H9 (cell line): ENCODE results near the gene PARK7. TPM values are rescaled to one million over a fixed set of nuclear protein-coding genes. Genes with fewer than 3 reads are reported as not detected.

Experiments
- DNase-seq: peaks from one replicate; pipeline ENCODE4 v3.0.0-alpha.2; 2017
- H2AFZ ChIP-seq: one replicate; pipeline ENCODE4 v1.6.1; 2013; ENCODE audit warnings: mild to moderate bottlenecking, low read length, control low read depth, moderate library complexity
- H2AK5ac ChIP-seq: 2 replicates; pipeline ENCODE4 v1.6.1; 2013; ENCODE audit warnings: low read length, control low read depth, mixed read lengths; ENCODE audit not compliant: insufficient read length
- H2BK120ac ChIP-seq: one replicate; pipeline ENCODE4 v1.6.1; 2013; ENCODE audit warnings: low read depth, mild to moderate bottlenecking, low read length, control low read depth, inconsistent platforms; ENCODE audit not compliant: poor library complexity, severe bottlenecking
- H2BK12ac ChIP-seq: 2 replicates; pipeline ENCODE4 v1.6.1; 2013; ENCODE audit warnings: low read length, control low read depth, mixed read lengths, low read depth; ENCODE audit not compliant: insufficient read length
- H2BK15ac ChIP-seq: 2 replicates; pipeline ENCODE4 v1.6.1; 2013; ENCODE audit warnings: low read depth, low read length, control low read depth
- H2BK20ac ChIP-seq: one replicate; pipeline ENCODE4 v1.6.1; 2013; ENCODE audit warnings: low read depth, mild to moderate bottlenecking, low read length, control low read depth, inconsistent platforms; ENCODE audit not compliant: poor library complexity, severe bottlenecking
- H2BK5ac ChIP-seq: 2 replicates; pipeline ENCODE4 v1.6.1; 2013; ENCODE audit warnings: low read length, control low read depth, mixed read lengths; ENCODE audit not compliant: insufficient read length
- H3K14ac ChIP-seq: 2 replicates; pipeline ENCODE4 v1.6.1; 2013; ENCODE audit warnings: low read length, control low read depth; ENCODE audit not compliant: insufficient read depth
- H3K18ac ChIP-seq: 2 replicates; pipeline ENCODE4 v1.6.1; 2013; ENCODE audit warnings: low read depth, mild to moderate bottlenecking, mixed read lengths, low read length, control low read depth; ENCODE audit not compliant: insufficient read length
- H3K23ac ChIP-seq: 2 replicates; pipeline ENCODE4 v1.6.1; 2013; ENCODE audit warnings: low read length, control low read depth, mixed read lengths, low read depth; ENCODE audit not compliant: insufficient read length
- H3K23me2 ChIP-seq: 2 replicates; pipeline ENCODE4 v1.6.1; 2013; ENCODE audit warnings: low read depth, mild to moderate bottlenecking, mixed read lengths, low read length, control low read depth; ENCODE audit not compliant: insufficient read length, poor library complexity, severe bottlenecking
- H3K27ac ChIP-seq: 2 replicates; pipeline ENCODE4 v1.5.1; 2013; ENCODE audit warnings: low read length, control low read depth, mixed read lengths, low read depth; ENCODE audit not compliant: insufficient read length
- H3K27me3 ChIP-seq: 2 replicates; pipeline ENCODE4 v1.6.1; 2013; ENCODE audit warnings: low read length, control low read depth, inconsistent platforms; ENCODE audit not compliant: insufficient read depth
- H3K4ac ChIP-seq: 2 replicates; pipeline ENCODE4 v1.6.1; 2013; ENCODE audit warnings: low read depth, mild to moderate bottlenecking, control low read depth, inconsistent platforms, low read length, moderate library complexity
- H3K4me1 ChIP-seq: 2 replicates; pipeline ENCODE4 v1.6.1; 2013; ENCODE audit warnings: low read length, control low read depth, inconsistent platforms; ENCODE audit not compliant: insufficient read depth
- H3K4me2 ChIP-seq: 2 replicates; pipeline ENCODE4 v1.6.1; 2013; ENCODE audit warnings: low read length, control low read depth, mixed read lengths; ENCODE audit not compliant: insufficient read length, insufficient read depth
- H3K56ac ChIP-seq: 2 replicates; pipeline ENCODE4 v1.6.1; 2013; ENCODE audit warnings: low read depth, mild to moderate bottlenecking, mixed read lengths, low read length, control low read depth; ENCODE audit not compliant: insufficient read length
- H3K79me1 ChIP-seq: 2 replicates; pipeline ENCODE4 v1.6.1; 2013; ENCODE audit warnings: low read depth, mild to moderate bottlenecking, moderate library complexity, low read length, control low read depth, inconsistent platforms; ENCODE audit not compliant: insufficient read depth, poor library complexity, severe bottlenecking
- H3K79me2 ChIP-seq: 2 replicates; pipeline ENCODE4 v1.6.1; 2013; ENCODE audit warnings: low read length, control low read depth, inconsistent platforms; ENCODE audit not compliant: insufficient read depth
- H3K9ac ChIP-seq: 2 replicates; pipeline ENCODE4 v1.6.1; 2013; ENCODE audit warnings: low read length, control low read depth, mixed read lengths; ENCODE audit not compliant: insufficient read length; ENCODE audit errors: extremely low read depth
- H3K9me3 ChIP-seq: one replicate; pipeline ENCODE4 v1.6.1; 2013; ENCODE audit warnings: low read depth, low read length, inconsistent platforms; ENCODE audit not compliant: control insufficient read depth
- H3T11ph ChIP-seq: one replicate; pipeline ENCODE4 v1.6.1; 2013; ENCODE audit warnings: mild to moderate bottlenecking, low read length, control low read depth, inconsistent platforms
- H4K20me1 ChIP-seq: one replicate; pipeline ENCODE4 v1.6.1; 2013; ENCODE audit not compliant: control insufficient read depth, insufficient read length, insufficient read depth
- H4K5ac ChIP-seq: 2 replicates; pipeline ENCODE4 v1.6.1; 2013; ENCODE audit warnings: low read depth, mild to moderate bottlenecking, mixed read lengths, low read length, control low read depth; ENCODE audit not compliant: insufficient read length
- H4K8ac ChIP-seq: replicated peaks from 2 replicates; pipeline ENCODE4 v1.6.1; 2013; ENCODE audit warnings: low read length, control low read depth, mixed read lengths, low read depth; ENCODE audit not compliant: insufficient read length
- H4K91ac ChIP-seq: 2 replicates; pipeline ENCODE4 v1.6.1; 2013; ENCODE audit warnings: low read depth, mild to moderate bottlenecking, moderate library complexity, mixed read lengths, low read length, control low read depth; ENCODE audit not compliant: insufficient read length
- H3K27ac Mint-ChIP-seq, 3 experiments: 2 replicates in 2 of 3; 3 replicates in 1 of 3; pipeline ENCODE4 v1.8.0; 2020 to 2021; ENCODE audit warnings: mixed read lengths in 3 of 3, mild to moderate bottlenecking in 1 of 3, moderate library complexity in 1 of 3
- H3K27me3 Mint-ChIP-seq: 2 replicates; pipeline ENCODE4 v1.8.0; 2021; ENCODE audit warnings: low read depth, mild to moderate bottlenecking, moderate library complexity, mixed read lengths
- H3K36me3 Mint-ChIP-seq, 3 experiments: 2 replicates in 2 of 3; 3 replicates in 1 of 3; pipeline ENCODE4 v1.8.0; 2020 to 2021; ENCODE audit warnings: low read depth in 3 of 3, mixed read lengths in 3 of 3; ENCODE audit not compliant: insufficient read depth in 1 of 3
- H3K4me1 Mint-ChIP-seq, 2 experiments: 2 replicates each; pipeline ENCODE4 v1.8.0; 2020; ENCODE audit warnings: mixed read lengths in 2 of 2
- H3K4me3 Mint-ChIP-seq, 2 experiments: 2 replicates in 1 of 2; 3 replicates in 1 of 2; pipeline ENCODE4 v1.8.0; 2020 to 2021; ENCODE audit warnings: mild to moderate bottlenecking in 2 of 2, mixed read lengths in 2 of 2, moderate library complexity in 1 of 2
- H3K9me3 Mint-ChIP-seq, 2 experiments: 2 replicates in 1 of 2; 3 replicates in 1 of 2; pipeline ENCODE4 v1.8.0; 2020; ENCODE audit warnings: mild to moderate bottlenecking in 2 of 2, mixed read lengths in 2 of 2, moderate library complexity in 1 of 2
- CTCF ChIP-seq: fragments of 200-600 bp; sonication (generic); conservative IDR thresholded peaks from 3 replicates; pipeline ENCODE4 v1.8.0; 2021; ENCODE audit warnings: antibody characterized with exemption, mild to moderate bottlenecking
- WGBS: extraction: QIAGEN DNeasy Blood & Tissue Kit; methylation state at CpG from one replicate; pipeline ENCODE4 v1.1.7; 2013; ENCODE audit warnings: missing lambda C conversion rate, low lambda C conversion rate, mixed read lengths; ENCODE audit not compliant: insufficient read length; ENCODE audit errors: extremely low coverage; 5-methylcytosine and 5-hydroxymethylcytosine counted together
- total RNA-seq: library from RNA; stranded (reverse); gene quantifications from 2 replicates; pipeline ENCODE4 v1.2.1, GENCODE V29; 2021

PARK7 gene
- total RNA-seq, 1 experiment from 2014 or later, result 370 TPM

- H3K4me1 Mint-ChIP-seq, result peaks cover 0 to 4% of the 10 kb centered on the region in 2 experiments; a peak in 2 of 4 replicates
- H3K4me1 ChIP-seq, result no peaks in the 10 kb centered on the region
- no peaks in the 10 kb centered on the region for H3K79me1 ChIP-seq
- peaks cover 0 to 11% (median 3%) of the 10 kb centered on the region in 3 experiments; a peak in 2 of 7 replicates for H3K36me3 Mint-ChIP-seq
- H3K14ac ChIP-seq, result no peak overlapping the region
- TF ChIP-seq CTCF, result no peak
- H3K4ac ChIP-seq, result no peak overlapping the region
- H3K18ac ChIP-seq, result no peak overlapping the region
- no peak overlapping the region for H3K56ac ChIP-seq
- H3K27me3 Mint-ChIP-seq, result no peaks in the 10 kb centered on the region; the same call in 1 of the 2 replicates
- no peak overlapping the region for H2BK12ac ChIP-seq
- no peak overlapping the region for H3K27ac Mint-ChIP-seq
- no peak overlapping the region for H3T11ph ChIP-seq
- DNase-seq, result no peak
- H2BK20ac ChIP-seq, result no peak overlapping the region
- peaks cover 10 to 13% of the 10 kb centered on the region in 2 experiments for H3K9me3 Mint-ChIP-seq
- H3K9ac ChIP-seq, result no peak overlapping the region
- no peak overlapping the region for H2BK120ac ChIP-seq
- no peaks in the 10 kb centered on the region for H3K23me2 ChIP-seq
- no peak overlapping the region for H3K23ac ChIP-seq
- H4K8ac ChIP-seq, result no peak overlapping the region
- no peak overlapping the region for H2AFZ ChIP-seq
- no peak overlapping the region for H2AK5ac ChIP-seq
- WGBS, result 100% methylated on average over 1 of the region's 7 CpGs
- H3K4me2 ChIP-seq, result no peak overlapping the region
- no peaks in the 10 kb centered on the region for H3K79me2 ChIP-seq
- no peaks in the 10 kb centered on the region for H3K27me3 ChIP-seq
- no peaks in the 10 kb centered on the region for H4K20me1 ChIP-seq
- H3K9me3 ChIP-seq, result no peaks in the 10 kb centered on the region
- H4K5ac ChIP-seq, result no peak overlapping the region
- H3K4me3 Mint-ChIP-seq, result peak overlapping the region in 1 of 2 experiments; percentile 75; a peak in 2 of 5 replicates
- no peak overlapping the region for H3K27ac ChIP-seq
- H4K91ac ChIP-seq, result no peak overlapping the region
- no peak overlapping the region for H2BK5ac ChIP-seq
- H2BK15ac ChIP-seq, result no peak overlapping the region
These were observed 6.8 kb upstream of the PARK7 start for GRCh38 chr1:7954683-7955082.
